Stimulated activated CD8-positive, alpha-beta memory T cell treated with anti-CD3 and anti-CD28 coated beads, Interleukin-7, amount 100 ng/mL, for 24 hours (primary cell): Measurements from ENCODE around the gene PCBP3.
A peak's percentile ranks its signal among the peaks of the same experiment; 100 is the strongest.
"Not testable (repeated sequence)": the region's sequence is repeated elsewhere in the genome, so short reads cannot be mapped to it uniquely, and the experiment has no call there.

Source experiments
- DNase-seq: peaks from one replicate; pipeline ENCODE4 v3.0.0-alpha.2; 2020; ENCODE audit warnings: low read depth

The PCBP3 gene

GRCh38 chr21:45809421-45809820 is 165.9 kb downstream of the PCBP3 start:
- no peak for DNase-seq

DNA sequence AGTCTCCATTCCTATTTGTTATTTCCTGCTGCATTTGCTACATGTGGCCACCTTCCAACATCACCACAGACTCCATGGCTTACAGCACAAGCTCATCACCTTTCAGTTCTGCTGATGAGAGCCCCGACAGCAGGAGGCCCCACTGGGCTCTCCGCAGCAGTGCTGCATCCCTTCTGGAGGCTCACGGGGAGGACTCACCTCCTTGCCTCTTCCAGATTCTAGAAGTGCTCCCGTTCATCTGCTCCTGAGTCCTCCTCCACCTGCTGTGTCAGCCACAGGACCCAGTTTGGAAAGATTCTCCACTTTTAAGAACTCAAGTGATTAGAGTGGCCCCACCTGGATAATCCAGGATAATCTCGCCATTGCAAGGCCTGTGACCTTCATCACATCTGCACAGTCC is 167.6 kb downstream of the PCBP3 start:
- no peak for DNase-seq

DNA sequence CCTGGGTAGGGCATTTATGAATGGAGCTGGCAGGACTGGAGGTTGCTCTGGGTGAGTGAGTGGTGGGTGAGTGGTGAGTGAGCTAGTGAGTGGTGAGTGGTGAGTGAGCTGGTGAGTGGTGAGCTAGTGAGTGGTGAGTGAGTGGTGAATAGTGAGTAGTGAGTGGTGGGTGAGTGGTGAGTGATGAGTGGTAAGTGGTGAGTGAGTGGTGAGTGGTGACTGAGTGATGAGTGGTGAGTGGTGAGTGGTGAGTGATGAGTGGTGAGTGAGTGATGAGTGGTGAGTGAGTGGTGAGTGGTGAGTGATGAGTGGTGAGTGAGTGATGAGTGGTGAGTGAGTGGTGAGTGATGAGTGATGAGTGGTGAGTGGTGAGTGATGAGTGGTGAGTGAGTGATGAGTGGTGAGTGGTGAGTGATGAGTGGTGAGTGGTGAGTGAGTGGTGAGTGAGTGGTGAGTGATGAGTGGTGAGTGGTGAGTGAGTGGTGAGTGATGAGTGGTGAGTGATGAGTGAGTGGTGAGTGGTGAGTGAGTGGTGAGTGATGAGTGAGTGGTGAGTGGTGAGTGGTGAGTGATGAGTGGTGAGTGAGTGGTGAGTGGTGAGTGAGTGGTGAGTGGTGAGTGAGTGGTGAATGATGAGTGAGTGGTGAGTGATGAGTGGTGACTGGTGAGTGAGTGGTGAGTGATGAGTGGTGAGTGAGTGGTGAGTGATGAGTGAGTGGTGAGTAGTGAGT is 170.8 kb downstream of the PCBP3 start:
- DNase-seq, result not testable (repeated sequence)

DNA sequence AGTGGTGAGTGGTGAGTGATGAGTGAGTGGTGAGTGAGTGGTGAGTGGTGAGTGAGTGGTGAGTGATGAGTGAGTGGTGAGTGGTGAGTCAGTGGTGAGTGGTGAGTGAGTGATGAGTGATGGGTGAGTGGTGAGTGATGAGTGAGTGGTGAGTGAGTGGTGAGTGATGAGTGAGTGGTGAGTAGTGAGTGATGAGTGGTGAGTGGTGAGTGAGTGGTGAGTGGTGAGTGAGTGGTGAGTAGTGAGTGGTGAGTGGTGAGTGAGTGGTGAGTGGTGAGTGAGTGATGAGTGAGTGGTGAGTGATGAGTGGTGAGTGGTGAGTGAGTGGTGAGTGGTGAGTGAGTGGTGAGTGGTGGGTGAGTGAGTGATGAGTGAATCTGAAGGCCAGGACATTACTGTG is 172.3 kb downstream of the PCBP3 start:
- DNase-seq, result not testable (repeated sequence)

GRCh38 chr21:45816794-45817193 is 173.3 kb downstream of the PCBP3 start:
- no peak for DNase-seq

GRCh38 chr21:45817345-45817744 is 173.8 kb downstream of the PCBP3 start:
- DNase-seq, result no peak

DNA sequence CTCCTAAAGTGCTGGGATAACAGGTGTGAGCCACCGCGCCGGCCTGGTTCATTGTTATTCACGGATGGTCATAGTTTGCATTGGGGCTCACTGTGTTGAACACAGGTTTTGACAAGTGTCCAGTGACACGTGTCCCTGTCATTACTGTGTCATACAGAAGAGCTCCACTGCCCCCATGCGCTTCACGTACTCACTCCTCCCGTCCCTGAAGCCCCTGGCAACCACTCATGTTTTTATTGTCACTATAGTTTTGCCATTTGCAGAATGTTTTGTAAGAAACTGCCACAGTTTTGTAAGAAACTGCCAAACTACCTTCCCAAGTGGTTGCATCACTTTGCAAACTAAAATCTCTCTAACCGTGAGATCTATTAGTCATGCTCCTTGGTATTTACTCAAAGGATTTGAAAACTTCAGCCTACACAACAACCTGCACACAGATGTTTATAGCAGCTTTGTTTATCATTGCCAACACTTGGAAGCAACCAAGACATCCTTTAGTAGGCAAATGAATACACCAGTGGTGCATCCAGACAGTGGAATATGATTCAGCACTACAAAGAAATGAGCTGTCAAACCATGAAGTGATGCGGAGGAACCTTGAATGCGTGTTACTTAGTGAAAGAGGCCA is 174.9 kb downstream of the PCBP3 start:
- DNase-seq, result no peak

GRCh38 chr21:45818904-45819285 is 175.4 kb downstream of the PCBP3 start:
- DNase-seq, result peak; percentile 73

DNA sequence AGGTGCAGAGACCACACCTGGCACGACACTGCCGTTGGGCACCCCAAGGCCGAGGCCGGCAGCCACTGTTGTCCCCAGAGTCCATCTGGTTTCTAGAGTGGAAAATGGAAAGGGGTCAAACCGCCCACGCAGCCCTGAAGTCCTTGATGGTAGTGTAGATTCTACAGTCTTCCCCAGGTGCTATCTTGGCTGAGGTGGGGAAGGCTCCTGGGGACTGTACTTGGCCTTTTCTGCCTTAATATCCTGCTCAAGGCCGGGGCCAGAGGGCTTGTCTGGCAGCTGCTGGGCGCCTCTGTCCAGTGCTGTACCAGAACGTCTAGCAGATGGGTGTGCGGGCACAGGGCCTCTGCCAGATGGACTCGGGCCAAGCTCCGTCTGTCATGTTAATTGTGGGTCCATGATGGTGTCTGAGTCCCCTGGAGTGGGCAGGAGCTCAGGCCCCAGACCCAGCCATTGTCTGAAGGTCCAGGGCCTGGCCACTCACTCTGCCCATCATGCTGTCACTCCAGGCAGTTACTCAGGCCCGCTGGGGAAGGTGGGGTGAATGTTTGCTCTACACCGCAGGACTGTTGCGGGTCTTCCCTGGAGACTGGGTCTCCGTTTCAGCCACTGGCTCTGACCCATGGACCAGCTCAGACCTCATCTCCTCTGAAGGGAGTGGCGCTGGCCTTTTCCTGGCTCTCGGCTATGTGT is 176.1 kb downstream of the PCBP3 start:
- DNase-seq, result no peak

GRCh38 chr21:45820171-45821091 is 176.9 kb downstream of the PCBP3 start:
- DNase-seq, result peak; percentile 57

DNA sequence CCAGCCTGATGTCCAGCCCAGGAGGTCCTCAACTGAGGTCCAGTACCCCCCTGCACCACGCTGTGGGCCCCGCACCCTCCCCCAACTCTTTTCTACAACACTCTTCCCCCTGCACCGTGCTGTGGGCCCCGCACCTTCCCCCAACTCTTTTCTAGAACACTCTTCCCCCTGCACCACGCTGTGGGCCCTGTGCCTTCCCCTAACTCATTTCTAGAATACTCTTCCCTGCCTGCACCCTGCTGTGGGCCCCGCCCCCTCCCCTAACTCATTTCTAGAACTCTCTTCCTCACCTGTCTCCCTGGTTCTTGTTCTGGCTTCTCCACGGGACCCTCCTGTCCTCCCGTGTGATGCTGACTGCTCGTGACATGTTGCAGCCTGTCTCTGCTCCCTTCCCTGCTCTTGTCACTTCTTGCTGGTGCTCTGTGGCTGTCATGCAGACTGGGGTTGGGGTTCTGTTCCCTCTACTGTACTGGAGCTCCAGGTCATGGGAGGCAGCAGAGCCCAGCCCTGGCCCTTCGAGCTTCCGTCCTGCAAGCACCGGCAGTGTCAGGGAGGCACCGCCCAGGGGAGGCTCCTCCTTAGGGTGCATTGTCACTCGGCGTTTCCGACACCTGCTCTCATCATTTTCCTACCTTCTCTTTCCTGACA is 177.9 kb downstream of the PCBP3 start:
- no peak for DNase-seq

DNA sequence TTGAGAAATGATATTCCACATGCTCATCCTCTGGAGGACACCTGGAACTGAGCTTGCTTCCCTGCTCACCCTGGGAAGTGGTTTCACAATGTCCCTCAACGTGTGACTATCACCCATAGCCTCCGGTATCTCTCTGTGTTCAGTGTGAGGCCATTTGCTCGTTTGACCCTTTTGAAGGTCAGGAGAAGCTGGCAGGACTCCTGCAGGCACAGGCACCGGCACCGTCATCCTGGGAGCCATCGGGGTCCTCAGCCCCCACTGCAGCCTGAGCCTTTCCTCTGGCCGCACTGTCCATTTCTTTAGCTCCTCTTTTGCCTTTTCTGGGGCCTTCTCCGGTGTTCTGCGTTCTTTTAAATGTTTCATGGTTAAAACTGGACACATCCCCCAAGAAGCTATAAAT is 178.5 kb downstream of the PCBP3 start:
- no peak for DNase-seq

DNA sequence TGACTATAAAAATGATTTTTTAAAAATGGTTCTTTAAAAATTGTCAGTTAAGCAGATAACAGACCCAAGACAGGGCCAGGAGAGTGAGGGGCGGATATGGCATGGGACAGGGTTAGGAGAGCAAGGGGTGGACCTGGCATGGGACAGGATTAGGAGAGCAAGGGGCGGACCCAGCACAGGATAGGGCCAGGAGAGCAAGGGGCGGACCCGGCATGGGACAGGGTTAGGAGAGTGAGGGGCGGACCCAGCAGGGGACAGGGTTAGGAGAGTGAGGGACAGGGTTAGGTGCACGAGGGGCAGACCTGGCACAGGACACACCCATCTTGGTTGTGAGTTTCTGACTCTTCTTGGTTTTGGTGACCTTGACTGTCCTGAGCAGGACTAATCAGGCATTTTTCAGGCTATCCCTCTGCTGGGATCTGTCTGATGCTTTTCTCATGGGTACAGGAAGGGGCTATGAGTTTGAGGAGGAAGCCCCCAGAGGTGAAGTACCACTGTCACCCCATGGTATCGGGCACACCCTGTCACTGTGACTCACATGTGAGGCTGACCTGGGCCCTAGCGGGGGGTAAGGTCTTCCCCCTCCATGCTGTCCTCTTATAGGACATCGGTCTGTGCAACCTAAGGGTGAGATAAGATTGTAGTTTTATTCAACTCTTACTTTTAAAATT is 179.0 kb downstream of the PCBP3 start:
- DNase-seq, result no peak

DNA sequence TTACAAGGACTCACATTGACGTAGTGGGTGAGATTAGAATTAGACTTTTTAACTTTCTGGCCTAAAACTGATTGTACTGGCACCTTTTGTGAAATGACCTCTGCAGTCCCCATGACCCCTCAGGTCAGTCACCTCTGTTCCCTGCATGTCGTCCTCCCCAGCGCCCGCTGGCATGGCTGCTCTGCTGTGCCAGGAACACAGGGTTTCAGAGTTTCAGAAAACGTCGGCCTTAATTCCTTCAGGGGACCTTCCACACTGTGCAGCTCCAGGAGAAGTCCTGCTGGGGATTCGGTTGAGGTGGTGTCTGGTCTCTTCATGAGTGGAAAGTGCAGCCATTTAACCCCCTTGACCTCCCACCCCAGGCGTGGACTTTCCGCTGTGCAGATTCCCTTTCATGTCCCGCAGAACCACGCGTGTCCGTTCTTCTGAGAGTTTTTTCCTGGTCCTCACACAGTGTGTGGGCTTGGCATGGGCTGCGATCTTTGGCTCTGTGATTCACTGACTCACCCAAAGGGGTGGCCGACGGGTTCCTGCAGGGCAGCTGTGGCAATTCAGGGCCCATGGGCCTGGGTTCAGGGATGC is 179.7 kb downstream of the PCBP3 start:
- no peak for DNase-seq

- no peak for DNase-seq
These were observed 181.2 kb downstream of the PCBP3 start for GRCh38 chr21:45824546-45825215.

DNA sequence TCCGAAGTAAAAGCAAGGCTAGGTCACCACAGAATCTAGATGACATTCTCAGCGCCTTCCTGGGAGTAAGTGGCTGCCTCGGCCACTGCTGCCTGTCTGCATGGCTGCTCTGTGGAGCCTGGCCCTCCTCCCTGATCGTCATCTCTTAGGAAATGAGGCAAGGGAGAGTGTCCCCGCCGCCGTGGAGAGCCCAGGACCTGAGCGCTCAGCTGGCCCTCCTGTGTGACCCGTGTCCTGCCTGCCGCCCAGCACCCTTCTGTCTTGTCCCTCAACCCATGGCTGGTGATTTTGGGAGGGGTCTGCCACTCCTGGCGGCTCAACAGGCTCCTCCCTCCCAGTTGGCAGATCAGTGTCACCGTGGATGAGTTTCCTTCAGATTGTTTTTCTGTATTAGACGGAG is 181.7 kb downstream of the PCBP3 start:
- DNase-seq, result no peak

DNA sequence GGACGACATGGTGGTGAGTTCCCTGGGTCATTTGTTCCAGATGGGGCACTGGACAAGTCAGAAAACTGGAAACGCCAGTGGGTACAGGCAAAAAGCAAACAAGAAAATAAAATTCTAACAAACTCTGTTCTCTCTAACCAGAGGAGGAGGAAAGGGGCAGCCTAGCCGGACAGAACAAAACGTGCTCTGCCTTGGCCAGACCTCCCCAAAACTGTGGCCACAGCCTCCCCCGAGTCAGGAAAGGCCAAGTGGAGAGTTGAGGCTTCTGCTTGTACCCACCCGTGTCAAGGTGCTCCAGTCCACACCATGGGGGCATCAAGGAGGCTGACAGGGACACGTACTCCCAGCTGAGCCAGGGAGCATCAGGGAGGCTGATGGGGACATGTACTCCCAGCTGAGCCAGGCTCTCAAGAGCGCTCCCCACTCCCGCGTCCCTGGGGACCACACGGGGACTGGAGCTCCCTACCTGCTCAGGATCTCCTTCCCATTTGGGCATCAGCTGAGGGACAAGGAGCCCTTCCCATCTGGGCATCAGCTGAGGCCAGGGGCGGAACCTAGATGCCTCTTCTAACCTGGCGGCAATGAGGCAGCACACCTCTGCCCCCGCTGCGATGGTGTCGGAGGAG is 183.3 kb downstream of the PCBP3 start:
- DNase-seq, result no peak

DNA sequence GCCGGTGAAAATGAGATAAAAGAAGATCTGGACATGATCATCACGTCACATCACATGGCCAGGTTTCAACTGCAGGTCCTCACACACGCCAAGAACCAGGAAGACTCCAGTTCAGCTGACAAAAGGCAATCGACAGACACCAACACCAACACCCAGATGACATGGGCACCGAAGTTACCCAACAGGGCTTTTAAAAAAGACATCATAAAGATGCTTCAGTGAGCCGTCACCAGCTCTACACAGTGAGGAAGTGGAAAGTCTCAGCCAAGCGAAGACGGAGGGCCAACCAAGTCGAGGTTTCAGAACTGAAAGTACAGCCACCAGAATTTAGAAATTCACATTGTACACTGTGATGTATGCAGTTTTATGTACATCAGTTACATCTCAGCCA is 183.8 kb downstream of the PCBP3 start:
- no peak for DNase-seq

DNA sequence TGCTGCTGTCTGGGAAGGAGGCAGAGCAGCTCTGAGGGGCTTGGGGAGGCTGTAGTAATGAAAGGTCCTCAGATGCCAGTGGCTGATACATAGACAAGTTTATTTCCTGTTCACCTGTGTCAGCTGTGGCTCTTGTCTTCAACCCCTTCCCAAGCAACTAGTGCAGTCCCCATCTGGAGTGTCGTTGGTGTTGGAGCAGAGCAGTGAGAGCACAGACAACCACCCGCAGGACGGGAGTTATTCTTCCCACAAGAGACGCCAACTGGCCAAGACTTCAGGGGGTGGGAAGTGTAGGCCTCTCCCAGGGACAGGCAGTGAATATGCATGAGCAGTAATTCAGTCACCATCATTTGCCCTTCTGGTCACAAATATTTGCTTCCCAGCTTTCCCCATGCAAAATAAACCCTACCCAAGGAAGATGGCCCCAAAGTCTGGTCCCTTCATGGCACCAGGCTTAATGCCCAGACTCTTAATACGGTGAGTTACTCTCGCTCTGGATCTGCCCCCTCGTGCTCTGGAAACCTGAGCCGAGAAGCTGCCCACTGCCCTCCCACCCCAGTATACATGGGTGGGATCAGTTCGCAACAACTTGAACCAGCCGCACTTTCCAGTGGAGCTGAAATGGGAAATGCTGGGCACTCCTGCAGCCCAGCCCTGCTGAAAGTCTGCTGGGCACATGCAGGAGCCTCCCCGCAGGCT is 184.5 kb downstream of the PCBP3 start:
- DNase-seq, result no peak
